Activated effector memory CD4-positive, alpha-beta T cell treated with Interleukin-2 at 50 U/mL for 16 hours (primary cell): ENCODE data around the gene AGPAT4.

Experiments used
- DNase-seq: peaks from one replicate; pipeline ENCODE4 v3.0.0-alpha.2; 2020

AGPAT4 gene

GRCh38 chr6:161162722-161163121, 111.1 kb downstream of the AGPAT4 start:
- DNase-seq, result no peak

- no peak for DNase-seq
Measured at GRCh38 chr6:161161889-161162624, 111.8 kb downstream of the AGPAT4 start.

- no peak for DNase-seq
Measured at GRCh38 chr6:161161121-161161520, 112.7 kb downstream of the AGPAT4 start.

GRCh38 chr6:161154796-161155335, 119.0 kb downstream of the AGPAT4 start:
- DNase-seq, result no peak

GRCh38 chr6:161153725-161154124, 120.1 kb downstream of the AGPAT4 start:
- no peak for DNase-seq

GRCh38 chr6:161152907-161153662, 120.8 kb downstream of the AGPAT4 start:
- no peak for DNase-seq

GRCh38 chr6:161152527-161152862, 121.4 kb downstream of the AGPAT4 start:
- DNase-seq, result no peak

GRCh38 chr6:161151660-161152526, 122.0 kb downstream of the AGPAT4 start:
- no peak for DNase-seq

GRCh38 chr6:161151059-161151645, 122.7 kb downstream of the AGPAT4 start:
- no peak for DNase-seq

GRCh38 chr6:161150566-161150965, 123.3 kb downstream of the AGPAT4 start:
- DNase-seq, result no peak

GRCh38 chr6:161150136-161150535, 123.7 kb downstream of the AGPAT4 start:
- DNase-seq, result no peak

GRCh38 chr6:161143663-161144430, 130.0 kb downstream of the AGPAT4 start:
- no peak for DNase-seq

GRCh38 chr6:161142957-161143296, 130.9 kb downstream of the AGPAT4 start:
- no peak for DNase-seq

- DNase-seq, result no peak
Measured at GRCh38 chr6:161141173-161141572, 132.7 kb downstream of the AGPAT4 start.

- DNase-seq, result no peak
Measured at GRCh38 chr6:161140554-161140875, 133.3 kb downstream of the AGPAT4 start.

- DNase-seq, result no peak
Measured at GRCh38 chr6:161139766-161140553, 133.9 kb downstream of the AGPAT4 start.

GRCh38 chr6:161139304-161139765, 134.5 kb downstream of the AGPAT4 start:
- no peak for DNase-seq

- no peak for DNase-seq
Measured at GRCh38 chr6:161138543-161139303, 135.1 kb downstream of the AGPAT4 start.

- DNase-seq, result no peak
Measured at GRCh38 chr6:161137839-161138542, 135.9 kb downstream of the AGPAT4 start.

- no peak for DNase-seq
Measured at GRCh38 chr6:161137320-161137719, 136.5 kb downstream of the AGPAT4 start.
